ENCODE measurements around the gene TNIP2. TPM values are rescaled to one million over a fixed set of nuclear protein-coding genes. Genes with fewer than 3 reads are reported as not detected.

The TNIP2 gene
- total RNA-seq, 1 experiment from 2014 or later = 41.0 TPM

DNA sequence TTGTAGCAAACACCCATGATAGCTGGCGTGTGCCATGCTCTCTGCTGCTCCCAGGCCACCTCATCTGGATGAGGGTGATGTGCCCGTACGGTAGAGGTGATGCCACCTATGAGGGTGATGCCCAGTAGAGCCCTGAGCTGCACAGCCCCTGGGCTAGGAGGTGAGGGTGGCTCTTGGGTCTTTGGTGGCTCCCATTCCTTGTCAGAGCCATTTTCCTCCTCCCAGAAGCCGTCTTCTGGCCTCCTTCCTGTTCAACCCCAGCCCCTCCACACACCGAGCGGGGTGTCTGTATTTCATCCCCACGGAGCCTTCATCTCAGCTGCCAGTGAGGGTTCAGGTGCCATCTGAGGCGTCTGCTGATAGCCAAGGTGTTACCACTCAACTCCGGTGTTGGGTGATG is 12.0 kb upstream of the TNIP2 start:
- no peak for DNase-seq (ENCODE audit: low read depth, low spot score)
- intact Hi-C loops (cut with micrococcal nuclease) = no loop called here
- no peak for ATAC-seq
- BruUV-seq (replicated peaks) = no TSS peak
- H3K9me3 ChIP-seq (ENCODE audit: control insufficient read depth in 1 of 2, insufficient read depth in 1 of 2, low read depth in 1 of 2, low read length in 2 of 2) = no peaks in the 10 kb centered on the region
- ChIA-PET POLR2A (no interaction called here), CTCF (no interaction called here), RAD21 (ENCODE audit: low non-redundant PET in 1 of 2, low total read pairs in 2 of 2, uncharacterized antibody in 2 of 2, unreplicated experiment in 2 of 2) (no interaction called here)
- no peaks in the 10 kb centered on the region for H3K9me2 ChIP-seq (ENCODE audit: insufficient read depth)
- no peak overlapping the region for H3K9ac ChIP-seq (ENCODE audit: low read length)
- H3K4me3 ChIP-seq (replicated peaks in 1 of 2; ENCODE audit: low read depth in 1 of 2, low read length in 2 of 2) = no peak overlapping the region
- no peaks in the 10 kb centered on the region for H3K36me3 ChIP-seq (ENCODE audit: control insufficient read depth in 1 of 2, insufficient read depth in 2 of 2, low read length in 2 of 2)
- H3K4me1 ChIP-seq (ENCODE audit: control insufficient read depth in 1 of 2, insufficient read depth in 2 of 2, low read length in 2 of 2) = peaks cover 2 to 11% of the 10 kb centered on the region in 2 experiments; a peak in 2 of 4 replicates
- no peak overlapping the region for H3K27ac ChIP-seq (ENCODE audit: low read depth, low read length)
- H2AFZ ChIP-seq (ENCODE audit: low read depth, low read length, poor library complexity, severe bottlenecking) = no peak overlapping the region
- no peak overlapping the region for H3K4me2 ChIP-seq (ENCODE audit: low read length)
- no peaks in the 10 kb centered on the region for H4K20me1 ChIP-seq (ENCODE audit: insufficient read depth)
- no peaks in the 10 kb centered on the region for H3K27me3 ChIP-seq (ENCODE audit: insufficient read depth, low read length)
- TF ChIP-seq YY1 (IDR thresholded peaks at IDR 0.05; ENCODE audit: extremely low read depth, insufficient replicate concordance, low read depth, low read length) (no peak), JUND (IDR thresholded peaks at IDR 0.05) (no peak)
- no peaks in the 10 kb centered on the region for H3K79me2 ChIP-seq (ENCODE audit: insufficient read depth, low read length)

DNA sequence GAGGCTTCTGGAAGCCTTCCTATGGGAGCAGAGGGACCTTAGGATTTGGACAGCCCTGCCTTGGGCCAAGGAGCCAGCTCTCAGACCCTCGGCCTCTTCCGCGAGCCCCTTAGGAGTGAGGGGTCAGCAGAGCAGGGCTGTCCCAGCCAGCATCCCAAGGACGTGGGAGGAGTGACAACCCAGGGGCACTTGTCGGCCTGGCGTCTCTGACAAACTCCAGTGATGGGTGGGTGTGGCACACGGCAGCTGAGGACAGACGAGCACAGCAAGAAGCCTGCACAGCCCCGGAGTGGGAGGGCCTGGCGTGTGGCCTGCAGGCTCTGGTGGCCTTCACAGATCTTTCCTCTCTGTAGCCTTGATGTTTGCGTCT is 11.6 kb upstream of the TNIP2 start:
- intact Hi-C loops (cut with micrococcal nuclease) = no loop called here
- Histone ChIP-seq H3K9ac (ENCODE audit: low read length) (no peak overlapping the region), H3K36me3 (ENCODE audit: control insufficient read depth in 1 of 2, insufficient read depth in 2 of 2, low read length in 2 of 2) (no peaks in the 10 kb centered on the region), H2AFZ (ENCODE audit: low read depth, low read length, poor library complexity, severe bottlenecking) (no peak overlapping the region), H3K4me1 (ENCODE audit: control insufficient read depth in 1 of 2, insufficient read depth in 2 of 2, low read length in 2 of 2) (peaks cover 2 to 11% of the 10 kb centered on the region in 2 experiments; a peak in 2 of 4 replicates), H4K20me1 (ENCODE audit: insufficient read depth) (no peaks in the 10 kb centered on the region), H3K27me3 (ENCODE audit: insufficient read depth, low read length) (no peaks in the 10 kb centered on the region), H3K27ac (ENCODE audit: low read depth, low read length) (no peak overlapping the region), H3K79me2 (ENCODE audit: insufficient read depth, low read length) (no peaks in the 10 kb centered on the region), H3K4me3 (replicated peaks in 1 of 2; ENCODE audit: low read depth in 1 of 2, low read length in 2 of 2) (no peak overlapping the region), H3K4me2 (ENCODE audit: low read length) (no peak overlapping the region), H3K9me2 (ENCODE audit: insufficient read depth) (no peaks in the 10 kb centered on the region), H3K9me3 (ENCODE audit: control insufficient read depth in 1 of 2, insufficient read depth in 1 of 2, low read depth in 1 of 2, low read length in 2 of 2) (no peaks in the 10 kb centered on the region)
- no TSS peak for BruUV-seq (replicated peaks)
- TF ChIP-seq, protein P1, sequence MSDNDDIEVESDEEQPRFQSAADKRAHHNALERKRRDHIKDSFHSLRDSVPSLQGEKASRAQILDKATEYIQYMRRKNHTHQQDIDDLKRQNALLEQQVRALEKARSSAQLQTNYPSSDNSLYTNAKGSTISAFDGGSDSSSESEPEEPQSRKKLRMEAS (IDR thresholded peaks at IDR 0.05) = no peak
- TF ChIP-seq FOSL1 (IDR thresholded peaks at IDR 0.05; ENCODE audit: low read depth) (no peak), SRF (IDR thresholded peaks at IDR 0.05; ENCODE audit: low read depth) (no peak)
- ATAC-seq (no peak), DNase-seq (ENCODE audit: low read depth, low spot score) (no peak)
- ChIA-PET POLR2A (no interaction called here), CTCF (no interaction called here), RAD21 (ENCODE audit: low non-redundant PET in 1 of 2, low total read pairs in 2 of 2, uncharacterized antibody in 2 of 2, unreplicated experiment in 2 of 2) (no interaction called here)

All from HCT116 (cell line).